ENCODE results near the gene ANO10.
"Not testable (repeated sequence)": the region's sequence is repeated elsewhere in the genome, so short reads cannot be mapped to it uniquely, and the experiment has no call there.

Gene ANO10

DNA sequence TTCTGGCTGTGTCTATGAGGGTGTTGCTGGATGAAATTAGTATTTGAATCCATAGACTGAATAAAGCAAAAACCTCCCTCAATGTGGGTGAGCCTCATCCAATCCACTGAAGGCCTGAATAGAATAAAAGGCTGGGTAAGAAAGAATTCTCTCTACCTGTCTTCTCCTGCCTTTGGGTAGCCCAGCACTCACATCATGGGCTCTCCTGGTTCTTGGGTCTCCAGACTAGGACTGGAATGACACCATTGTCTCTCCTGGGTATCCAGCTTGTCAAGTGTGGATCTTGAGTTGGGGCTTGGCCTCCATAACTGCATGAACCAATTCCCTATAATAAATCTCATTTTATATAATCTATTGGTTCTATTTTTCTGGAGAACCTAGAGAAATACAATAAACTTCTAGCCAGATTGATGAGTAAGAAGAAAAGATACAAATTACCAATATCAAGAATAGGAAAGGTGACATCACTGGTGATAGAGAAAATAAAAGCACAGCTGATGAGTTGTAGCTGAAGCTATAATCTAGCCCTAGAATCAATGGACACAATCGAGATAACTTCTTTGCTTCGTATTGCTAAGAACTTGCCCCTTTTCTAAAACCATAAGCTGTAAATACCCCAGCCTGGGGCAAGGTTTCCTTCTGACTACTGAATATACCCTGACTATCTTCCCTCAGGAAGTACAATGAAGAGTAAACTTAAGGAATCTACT lies 106.4 kb downstream of the ANO10 start:
- no peak for DNase-seq

DNA sequence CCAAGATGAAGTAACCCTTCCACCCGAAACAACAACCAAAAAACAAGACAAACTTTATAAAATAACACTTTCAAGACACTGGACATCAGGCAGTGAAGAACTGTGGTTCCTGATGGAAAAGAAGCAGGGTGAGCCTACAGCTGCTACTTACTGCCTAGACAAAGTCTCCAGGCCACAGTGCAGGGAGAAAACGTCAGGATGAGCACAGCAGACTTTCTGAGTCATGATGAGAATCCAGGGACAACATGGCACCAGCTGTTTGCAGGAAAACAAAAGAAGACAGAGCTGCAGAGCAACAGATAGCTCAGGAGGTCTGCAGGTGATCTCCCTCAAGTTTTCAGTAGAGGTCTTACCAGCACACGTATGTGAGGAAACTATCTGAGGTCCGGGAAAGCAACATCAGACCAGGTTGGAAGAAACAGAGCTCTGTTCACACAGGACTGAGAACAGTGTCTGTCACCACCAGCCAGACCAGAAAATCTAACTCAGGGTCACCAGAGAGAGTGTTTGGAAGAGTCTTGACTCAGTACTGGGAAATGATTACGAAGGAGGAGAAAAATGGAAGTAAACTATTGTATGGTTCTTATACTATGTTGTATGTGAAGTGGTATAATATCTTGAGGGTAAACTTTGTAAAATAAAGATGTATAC lies 108.9 kb downstream of the ANO10 start:
- no peak for DNase-seq

DNA sequence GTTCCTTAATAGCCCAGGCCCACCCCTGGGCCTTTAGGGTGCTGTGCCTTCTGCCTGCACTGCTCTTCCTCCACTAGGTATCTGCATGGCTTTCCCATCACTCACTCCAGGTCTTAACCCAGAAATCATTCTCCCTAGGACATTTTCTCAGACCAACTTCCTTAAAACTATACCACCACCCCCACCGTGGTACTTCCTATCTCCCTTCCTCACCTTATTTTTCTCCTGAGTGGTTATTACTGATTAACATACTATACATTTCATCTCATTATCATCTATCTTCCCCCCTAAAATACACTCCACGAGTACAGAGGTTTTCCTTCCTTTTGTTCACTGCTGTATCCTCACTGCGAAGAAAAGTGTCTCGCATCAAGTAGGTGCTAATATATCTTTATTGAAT lies 115.2 kb downstream of the ANO10 start:
- no peak for DNase-seq

DNA sequence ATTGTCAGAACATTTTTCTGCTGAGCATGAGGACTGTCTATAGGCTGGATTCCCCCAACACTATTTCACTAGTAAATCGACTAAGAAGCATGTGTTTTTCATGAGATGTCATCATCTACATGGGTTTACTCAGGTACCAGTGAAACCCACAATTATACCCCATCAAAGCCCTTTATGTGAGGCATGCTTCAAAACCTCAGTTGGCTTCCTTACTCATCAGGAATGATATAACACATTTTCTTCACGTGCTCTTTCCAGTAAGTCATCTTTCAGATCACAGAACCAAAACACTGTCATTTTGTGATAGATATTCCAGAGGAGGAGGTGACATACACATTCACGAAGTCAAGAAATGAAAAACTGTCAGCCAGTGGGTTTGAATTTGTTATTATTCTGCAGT lies 116.5 kb downstream of the ANO10 start:
- DNase-seq, result no peak

DNA sequence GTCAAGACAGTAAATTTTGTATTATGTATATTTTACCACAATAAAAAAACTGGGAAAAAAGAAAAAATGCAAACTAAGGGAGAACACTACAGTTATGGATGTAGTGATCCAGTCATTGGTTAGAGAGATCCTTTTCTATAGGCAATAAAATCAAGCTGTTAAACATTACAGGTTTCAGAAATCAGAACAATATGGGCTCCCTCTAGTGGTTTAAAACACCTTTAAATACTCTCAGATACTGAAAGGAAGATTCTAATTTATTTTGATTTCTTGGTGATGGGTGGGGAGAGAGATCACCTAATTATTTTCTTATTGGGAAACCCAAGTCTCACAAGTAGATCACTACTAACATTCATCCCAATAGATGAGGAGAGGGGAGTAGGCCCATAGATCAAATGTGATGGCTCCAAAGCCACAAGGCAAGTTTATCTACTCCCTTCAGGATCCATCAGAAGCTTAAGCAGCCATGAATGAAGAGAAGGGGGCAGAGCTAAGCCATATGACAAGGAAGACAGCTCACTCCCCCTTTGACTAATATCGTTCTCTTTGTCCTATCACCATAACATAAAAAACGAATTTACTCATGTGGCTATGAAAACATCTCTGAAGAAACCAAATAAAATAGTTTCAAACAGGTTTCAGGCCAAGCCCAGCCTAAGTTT lies 118.6 kb downstream of the ANO10 start:
- peak; percentile 68 to 86 for DNase-seq

DNA sequence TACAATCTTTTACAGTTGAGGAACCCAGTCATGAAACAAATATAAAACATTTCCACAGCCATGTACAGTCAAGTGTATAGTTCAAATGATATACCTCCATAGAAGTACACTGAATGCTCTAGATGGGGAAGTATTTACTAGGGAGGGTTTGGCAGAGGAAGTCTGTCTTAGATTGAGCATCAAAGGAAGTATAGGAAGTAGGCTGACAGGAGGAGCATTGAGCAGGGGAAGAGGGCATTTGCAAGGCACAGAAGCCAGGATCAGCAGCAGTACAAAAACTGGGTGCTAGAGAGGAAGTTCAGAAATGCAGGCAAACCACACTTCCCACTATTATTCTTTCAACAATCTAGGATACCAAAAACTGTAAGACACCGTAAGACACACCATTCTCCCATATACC lies 122.6 kb downstream of the ANO10 start:
- peak; percentile 99 for DNase-seq

DNA sequence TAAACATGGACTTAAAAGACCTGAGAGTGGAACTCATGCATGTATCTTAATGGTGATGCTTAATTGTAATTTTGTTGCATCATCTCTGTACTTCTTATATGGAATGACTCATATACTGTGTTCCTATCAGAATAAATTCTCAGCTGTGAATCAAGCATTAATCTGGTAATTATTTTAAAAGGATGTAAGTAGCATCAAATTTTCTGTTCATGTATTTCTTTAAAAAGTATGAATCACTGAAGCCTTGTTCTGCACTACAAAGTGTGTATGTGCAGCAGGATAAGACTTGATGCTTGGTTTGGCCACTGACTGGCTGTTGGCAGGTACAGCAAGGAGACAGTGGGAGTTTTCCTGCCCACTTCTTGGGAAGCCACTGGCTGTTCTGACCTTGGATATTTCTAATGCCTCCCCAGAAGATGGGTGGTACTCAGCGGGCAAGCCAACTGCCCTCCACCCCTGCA lies 123.9 kb downstream of the ANO10 start:
- DNase-seq, result no peak

DNA sequence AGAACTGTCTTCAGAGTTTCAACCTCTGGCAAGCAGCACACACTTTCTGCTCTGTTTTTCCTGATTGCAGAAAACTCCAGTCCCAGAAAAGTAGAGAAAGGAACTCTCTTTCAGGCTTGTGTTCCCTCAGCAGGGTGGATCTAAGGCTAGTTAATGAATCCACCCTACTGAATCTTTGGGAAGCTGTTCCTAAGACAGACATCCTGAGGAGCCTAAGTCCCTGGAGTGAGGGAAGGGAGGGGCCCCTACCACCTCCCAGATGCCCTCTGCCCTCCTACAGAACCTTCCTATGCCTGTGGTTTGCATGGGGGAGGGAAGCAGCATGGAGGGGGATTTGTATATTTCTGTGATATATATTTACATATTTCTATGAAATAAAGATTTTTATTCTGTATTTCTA lies 124.4 kb downstream of the ANO10 start:
- no peak for DNase-seq

DNA sequence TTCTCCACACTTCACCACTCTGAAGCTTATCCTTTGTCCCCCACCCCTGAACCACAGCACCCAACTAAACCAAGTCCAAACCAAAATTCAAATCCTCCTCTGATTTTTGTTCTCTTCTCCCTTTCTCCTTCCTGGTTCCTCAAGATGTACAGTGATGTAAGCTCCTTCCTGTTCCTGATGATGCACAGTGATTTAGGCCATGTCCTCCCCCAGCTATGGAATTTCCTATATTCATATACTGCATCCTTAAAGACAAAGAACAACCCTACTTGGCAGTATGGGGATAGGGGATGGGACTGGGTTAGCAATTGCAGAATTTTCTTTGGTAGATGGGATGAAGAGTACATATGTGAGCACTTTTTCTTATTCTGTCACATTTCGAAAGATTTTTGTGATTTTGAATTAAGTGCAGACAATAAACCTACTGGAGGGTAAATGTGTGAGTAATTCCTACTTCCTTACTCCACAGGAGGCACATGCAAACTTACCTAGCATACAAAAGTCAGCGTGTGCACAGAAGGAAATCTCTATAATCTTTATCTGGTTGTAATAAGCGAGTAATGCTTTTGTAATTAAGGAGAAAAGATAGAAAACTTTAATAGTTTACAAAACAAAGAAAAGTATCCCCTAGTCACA lies 125.0 kb downstream of the ANO10 start:
- no peak for DNase-seq

DNA sequence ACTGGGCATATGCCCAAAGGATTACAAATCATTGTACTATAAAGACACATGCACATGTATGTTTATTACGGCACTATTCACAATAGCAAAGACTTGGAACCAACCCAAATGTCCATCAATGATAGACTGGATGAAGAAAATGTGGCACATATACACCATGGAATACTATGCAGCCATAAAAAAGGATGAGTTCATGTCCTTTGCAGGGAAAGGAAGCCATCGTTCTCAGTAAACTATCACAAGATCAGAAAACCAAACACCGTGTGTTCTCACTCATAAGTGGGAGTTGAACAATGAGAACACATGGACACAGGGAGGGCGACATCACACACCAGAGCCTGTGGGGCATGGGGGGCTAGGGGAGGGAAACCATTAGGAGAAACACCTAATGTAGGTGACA lies 128.9 kb downstream of the ANO10 start:
- not testable (repeated sequence) for DNase-seq

DNA sequence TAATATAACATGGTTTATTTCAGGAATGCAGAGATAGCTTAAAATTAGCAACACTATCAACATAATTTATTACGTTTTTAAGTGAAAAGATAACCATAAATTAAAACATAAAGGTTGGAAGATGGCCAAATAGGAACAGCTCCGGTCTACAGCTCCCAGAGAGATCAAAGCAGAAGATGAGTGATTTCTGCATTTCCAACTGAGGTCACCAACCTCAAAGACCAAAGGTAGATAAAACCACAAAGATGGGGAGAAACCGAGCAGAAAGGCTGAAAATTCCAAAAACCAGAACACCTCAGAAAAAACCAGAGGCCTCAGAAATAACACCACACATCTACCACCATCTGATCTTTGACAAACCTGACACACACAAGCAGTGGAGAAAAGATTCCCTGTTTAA lies 130.0 kb downstream of the ANO10 start:
- DNase-seq, result not testable (repeated sequence)

DNA sequence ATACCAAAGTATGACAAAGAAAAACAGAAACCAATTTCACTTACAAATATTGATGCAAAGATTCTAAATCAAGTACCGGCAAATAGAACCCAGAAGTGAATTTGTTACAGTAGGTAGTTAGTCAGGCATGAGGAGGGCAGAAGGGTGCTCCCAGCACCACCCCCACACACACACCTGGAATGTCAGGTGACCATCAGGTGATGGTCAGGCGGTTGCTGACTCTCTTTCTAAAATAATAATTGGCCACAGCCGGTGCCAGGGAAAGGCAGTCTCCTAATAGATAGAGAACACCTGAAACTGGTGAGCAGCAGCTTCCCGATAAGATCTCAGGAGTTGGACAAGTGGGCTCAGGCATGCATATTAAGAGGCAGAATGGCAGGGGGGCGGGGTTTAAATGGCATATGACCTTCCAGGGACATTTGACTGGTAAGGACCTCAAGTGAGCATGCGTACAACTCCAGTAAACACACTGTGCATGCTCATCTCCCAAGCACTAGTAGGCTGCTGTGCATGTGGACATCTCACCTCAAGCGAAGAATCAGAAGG lies 131.1 kb downstream of the ANO10 start:
- DNase-seq, result no peak

DNA sequence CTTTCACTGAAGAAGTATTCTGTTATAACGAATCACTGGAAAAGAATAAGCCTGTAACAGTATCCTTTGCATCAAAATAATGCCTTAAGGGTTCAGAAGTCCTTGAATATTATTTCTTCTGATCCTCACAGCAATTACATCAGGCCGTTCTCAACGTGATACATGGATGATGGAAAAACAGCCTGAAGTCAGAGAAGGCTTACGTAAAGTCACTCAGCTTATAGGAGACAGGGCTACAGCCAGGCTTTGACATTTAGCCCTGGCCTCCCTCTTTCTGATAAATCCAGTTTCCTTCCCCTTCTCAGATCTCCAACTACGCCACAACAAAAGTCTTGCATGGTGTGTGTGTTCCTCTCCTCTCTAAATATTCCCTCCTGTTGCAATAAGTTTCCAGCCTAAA lies 131.9 kb downstream of the ANO10 start:
- peak; percentile 32 to 50 for DNase-seq

DNA sequence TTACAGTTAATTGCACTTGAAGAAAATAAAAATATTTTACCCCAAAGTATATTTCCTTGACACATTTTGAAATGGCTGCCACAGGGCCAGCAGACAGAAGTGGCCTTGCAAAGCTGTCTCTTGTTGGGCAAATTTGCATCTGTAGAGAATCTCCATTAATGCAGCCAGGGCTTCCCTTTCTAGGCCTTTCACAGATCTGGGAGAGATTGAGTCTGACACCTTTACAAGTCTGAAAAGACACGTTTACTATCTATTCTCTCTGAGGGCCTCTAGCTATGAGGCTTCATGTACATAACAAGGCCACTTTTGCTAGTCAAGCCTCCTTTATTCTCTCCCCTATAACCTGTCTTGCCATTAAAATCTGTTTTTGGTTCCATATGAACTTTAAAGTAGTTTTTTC lies 135.9 kb downstream of the ANO10 start:
- no peak for DNase-seq

DNA sequence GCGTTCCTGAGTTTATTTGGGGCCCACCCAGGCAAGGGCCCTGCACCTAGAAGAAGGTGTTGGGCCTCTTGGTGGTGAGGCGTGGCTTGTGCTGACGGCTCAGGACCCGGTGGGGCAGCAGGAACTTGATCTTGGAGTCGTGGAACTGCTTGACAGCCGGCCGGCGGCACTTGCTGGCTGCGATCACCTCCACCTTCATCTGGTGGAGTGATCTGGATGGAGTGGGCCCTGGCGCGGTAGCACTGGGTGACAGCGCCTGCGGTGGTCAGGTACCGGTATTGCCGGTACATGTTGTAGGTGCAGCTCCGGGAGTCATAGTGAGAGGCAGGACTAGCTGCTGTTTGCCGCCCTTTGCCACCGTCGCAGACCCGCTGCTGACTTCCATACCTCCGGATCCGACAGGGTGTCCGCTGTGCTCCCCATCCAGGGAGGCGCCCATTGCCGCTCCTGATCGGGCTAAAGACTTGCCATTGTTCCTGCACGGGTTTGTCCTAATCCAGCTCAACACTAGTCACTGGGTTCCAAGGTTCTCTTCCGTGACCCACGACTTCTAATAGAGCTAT lies 136.8 kb downstream of the ANO10 start:
- no peak for DNase-seq

DNA sequence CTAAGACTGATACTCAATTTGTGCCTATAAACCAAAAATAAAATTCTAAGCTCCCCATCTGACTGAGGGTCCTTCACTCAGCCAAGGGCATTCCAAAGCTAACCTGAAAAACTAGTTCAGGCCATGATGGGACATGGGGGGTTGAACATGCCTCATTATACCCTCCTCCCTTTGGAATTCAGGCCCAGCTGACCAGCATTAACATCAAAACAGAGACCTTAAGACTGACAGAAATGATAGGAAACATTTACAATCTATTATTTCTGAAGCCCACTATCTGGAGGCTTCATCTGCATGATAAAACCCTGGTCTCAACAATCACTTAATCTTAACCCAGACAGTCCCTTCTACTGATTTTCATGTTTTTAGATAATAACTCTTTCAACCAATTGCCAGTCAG lies 140.4 kb downstream of the ANO10 start:
- DNase-seq, result no peak

DNA sequence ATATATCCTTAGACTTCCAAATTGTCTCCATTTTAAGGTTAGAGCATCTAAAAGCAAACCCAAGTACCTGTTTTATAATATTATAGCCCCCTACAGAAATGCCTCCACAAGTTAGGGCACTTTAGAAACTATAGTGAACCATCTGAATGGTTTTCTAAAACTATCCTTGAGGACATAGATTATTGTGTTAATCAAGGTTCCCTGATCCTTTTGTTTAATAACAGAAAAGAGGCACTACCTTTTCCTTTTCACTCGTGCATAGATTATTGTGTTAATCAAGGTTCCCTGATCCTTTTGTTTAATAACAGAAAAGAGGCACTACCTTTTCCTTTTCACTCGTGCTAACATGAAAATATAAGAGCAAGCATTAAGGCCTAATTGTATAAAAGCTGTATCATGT lies 143.0 kb downstream of the ANO10 start:
- DNase-seq, result not testable (repeated sequence)

DNA sequence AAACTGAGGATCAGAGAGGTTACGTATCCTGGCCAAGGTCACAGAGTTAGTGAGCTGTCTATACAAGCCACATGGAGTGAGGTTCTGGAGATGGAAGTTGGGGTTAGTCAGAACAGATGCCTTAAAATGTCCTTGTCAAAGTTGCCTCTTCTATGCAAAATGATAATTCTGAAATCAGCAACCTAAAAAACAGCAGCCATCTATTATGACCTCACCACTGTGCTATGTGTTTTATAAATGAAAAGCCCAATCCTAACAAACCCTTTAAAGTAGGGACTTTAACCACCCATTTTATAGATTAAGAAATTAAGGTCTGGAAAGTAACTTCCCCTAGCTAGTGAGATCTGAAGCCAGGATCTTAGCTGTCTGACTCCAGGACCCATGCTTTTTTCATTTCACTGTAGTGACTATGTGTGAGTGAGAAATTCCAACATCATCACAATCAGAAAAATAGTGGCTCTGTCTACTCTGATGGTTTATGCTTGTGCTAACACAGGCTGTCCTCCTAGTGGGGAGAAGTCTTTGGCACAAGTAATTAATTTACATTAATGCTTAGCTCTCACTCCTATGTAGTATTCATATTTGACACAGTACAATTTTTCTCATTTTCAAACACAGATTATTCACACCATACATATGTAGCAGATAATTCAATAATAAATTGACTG lies 143.6 kb downstream of the ANO10 start:
- DNase-seq, result no peak

DNA sequence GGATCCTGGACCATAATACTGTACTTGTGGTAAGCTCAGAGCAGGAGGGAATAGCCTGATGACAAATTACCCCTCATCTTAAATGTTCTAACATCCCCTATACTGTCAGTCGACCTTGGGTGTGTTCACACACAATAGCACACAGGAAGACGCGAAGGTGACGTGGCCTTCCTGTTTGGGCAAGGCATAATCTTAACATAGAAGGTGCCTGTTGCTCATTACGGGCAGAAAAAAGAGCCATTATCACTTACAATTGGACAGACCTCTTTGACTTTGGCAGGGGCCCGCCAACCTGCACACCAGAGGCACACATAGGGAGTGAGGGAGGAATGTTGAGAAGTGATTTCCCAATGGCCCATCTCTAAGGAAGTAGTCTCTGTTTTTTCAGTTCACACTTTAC lies 144.2 kb downstream of the ANO10 start:
- no peak for DNase-seq

DNA sequence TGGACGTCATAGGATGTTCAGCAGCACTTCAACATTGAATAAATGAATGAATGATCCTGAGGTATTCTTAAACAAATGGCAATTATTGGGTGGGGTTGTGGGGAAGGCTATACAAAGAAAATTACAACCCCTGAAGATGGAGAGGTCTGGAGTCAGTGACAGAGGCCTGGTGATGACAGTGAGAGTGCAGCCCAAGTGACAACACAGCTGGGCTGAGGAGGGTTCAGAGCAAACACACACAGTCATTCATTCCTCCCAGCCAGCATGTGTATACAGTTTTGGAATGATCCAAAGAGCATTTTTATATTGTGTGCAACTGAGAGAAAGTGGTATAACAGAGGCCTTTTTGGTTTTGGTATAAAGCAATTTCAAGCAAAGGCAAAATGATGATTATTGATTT lies 148.1 kb downstream of the ANO10 start:
- no peak for DNase-seq

DNA sequence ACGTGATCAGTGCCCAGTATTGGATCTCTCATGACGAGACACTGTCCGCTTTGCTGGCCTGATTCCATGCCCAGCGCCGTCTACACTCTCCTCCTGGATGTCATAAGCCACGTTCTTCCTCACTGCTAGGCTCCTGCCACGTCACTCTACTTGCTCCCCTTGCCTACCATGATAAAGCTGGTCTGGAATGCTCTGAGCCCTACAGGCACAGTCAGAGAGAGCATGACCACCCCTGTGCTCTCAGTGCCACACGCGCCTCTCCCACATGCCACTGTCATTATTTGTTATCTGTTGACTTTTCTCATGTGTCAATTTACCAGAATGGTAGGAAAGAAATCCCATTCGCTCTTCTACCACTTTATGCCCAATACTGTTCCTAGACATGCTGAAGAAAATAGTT lies 148.6 kb downstream of the ANO10 start:
- no peak for DNase-seq

DNA sequence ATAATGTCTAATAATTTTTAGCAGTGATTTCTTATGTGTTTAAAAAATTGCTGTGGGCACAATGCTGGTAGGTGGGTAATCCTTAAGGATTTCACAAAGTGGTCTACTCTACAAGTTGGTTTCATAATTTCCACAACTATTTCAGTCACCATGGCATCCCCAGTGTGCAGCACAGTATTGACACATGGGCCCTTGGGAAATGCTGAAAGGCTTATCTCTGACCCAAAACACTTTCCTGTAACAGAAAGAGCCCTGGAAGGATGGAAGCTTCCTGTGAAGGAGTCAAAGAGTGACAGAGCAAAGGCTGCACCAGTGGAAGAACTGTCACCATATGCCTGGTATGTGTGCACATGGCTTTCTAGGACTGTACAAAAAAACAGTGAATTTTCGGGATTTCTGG lies 153.7 kb downstream of the ANO10 start:
- DNase-seq, result no peak

DNA sequence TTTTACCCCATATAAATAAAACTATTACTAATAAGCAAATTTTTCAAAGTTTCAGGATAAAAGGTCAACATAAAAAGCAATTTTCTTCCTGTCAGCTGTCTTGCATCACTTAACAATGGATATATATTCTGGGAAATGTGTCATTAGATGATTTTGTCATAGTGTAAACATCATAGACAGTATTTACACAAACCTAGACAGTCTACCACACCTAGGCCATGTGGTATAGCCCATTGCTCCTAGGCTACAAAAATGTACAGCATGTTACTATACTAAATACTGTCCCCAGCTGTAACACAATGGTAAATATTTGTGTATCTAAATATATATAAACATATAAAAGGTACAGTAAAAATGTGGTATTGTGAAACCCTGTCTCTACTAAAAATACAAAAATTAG lies 156.7 kb downstream of the ANO10 start:
- no peak for DNase-seq
